GM19193 (cell line): Measurements from ENCODE around the gene PTGDS.

ENCODE experiments used
- POLR2A ChIP-seq: IDR thresholded peaks from 4 replicates; pipeline ENCODE4 v1.6.1; 2011; ENCODE audit not compliant: insufficient read depth, insufficient read length; ENCODE audit errors: extremely low read depth

Gene PTGDS

DNA sequence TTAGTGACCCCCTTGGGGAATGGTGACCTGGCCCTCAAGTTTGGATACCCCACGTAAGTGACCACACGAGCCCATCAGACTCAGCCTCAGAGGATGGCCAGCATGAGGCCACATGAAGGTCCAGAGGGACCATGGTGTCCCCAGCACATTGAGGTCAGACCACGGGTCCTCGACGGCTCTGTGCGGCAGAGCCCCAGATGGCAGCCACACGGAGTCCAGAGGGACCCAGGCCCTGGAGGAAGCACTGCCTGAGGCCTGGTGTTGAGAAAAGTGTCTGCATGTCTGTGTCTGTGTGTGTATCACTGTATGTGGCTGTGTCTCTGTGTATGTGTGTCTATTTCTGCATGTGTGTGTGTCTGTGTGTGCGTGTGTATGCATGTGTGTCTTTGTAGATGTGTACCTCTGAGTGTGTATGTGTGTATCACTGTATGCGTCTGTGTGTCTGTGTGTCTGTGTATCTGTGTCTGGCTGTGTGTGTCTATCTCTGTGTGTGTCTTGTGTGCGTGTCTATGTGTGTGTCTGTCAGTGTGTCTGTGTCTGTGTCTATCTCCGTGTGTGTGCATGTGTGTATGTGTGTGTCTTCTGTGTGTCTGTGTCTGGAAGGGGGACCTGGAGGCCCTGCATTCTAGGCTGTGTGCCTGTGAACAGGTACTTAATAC is 6.5 kb downstream of the PTGDS start:
- TF ChIP-seq POLR2A: no peak

- TF ChIP-seq POLR2A: no peak
Observed at GRCh38 chr9:136984464-136985026, 7.2 kb downstream of the PTGDS start.

DNA sequence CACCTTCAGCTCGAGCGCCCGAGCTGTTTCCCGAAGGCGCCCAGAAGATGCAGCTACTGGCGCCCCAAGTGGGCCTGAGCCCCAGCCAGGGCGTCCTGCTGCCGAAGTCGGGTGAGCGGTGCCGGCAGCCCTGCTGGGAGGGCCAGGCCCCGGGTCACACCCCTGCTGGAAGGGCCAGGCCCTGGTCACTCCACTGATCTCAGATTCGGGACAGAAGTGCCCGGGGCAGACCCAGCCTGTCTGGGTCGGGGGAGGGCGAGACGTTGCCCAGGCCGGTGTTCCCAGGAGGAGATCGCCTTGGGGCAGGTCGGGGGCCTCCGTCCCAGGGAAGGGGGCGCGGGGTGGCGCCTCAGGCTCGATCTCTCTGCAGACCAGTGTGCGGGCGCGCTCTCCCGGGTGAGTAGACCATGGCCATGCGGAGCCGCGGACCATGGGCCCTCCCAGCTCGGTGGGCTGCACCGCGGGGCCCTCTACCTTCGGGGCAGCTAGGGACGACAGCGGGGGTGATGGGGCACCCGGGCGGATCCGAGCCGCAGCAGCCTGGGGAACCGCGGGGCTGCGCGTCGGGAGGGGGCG is 7.8 kb downstream of the PTGDS start:
- no peak for TF ChIP-seq POLR2A

DNA sequence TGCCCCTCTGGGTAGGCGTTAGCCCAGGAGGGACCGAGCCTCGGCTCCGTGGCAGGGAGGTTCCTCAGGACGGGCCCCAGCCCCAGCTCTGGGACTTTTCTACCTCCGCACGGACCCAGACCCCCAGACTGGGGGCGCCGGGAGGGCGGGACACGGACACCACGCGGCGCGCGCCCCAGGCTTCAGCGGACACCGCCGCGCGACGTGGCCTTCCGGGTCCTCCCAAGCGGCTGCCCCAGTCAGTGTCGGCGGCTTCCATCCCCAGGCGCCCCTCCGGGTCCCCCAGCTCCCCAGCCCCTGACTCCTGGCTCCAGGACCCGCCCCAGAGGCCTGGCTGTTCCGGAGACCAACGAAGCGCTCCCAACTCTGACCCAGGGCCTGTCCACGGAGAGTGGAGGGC is 8.5 kb downstream of the PTGDS start:
- no peak for TF ChIP-seq POLR2A

DNA sequence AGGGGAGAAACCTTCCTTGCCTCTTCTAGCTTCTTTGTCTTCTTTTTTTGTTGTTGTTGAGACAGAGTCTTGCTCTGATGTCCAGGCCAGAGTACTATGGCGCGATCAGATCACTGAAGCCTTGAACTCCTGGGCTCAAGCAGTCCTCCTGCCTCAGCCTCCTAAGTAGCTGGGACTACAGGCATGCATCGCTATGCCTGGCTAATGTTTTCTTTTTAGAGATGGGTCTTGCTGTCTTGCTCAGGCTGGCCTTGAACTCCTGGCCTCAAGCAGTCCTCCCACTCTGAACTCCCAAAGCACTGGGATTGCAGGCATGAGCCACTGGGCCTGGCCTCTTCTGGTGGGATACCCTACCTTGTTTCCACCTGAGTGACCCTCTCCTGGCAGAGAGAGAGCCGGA is 11.6 kb downstream of the PTGDS start:
- TF ChIP-seq POLR2A: no peak

- TF ChIP-seq POLR2A: no peak
Observed at GRCh38 chr9:136990242-136990911, 13.1 kb downstream of the PTGDS start.

GRCh38 chr9:136991993-136992818 is 14.9 kb downstream of the PTGDS start, which contains the start of gene PAXX:
TSS of gene PAXX (plus strand) at chr9:136992422. CDS start at chr9:136992444, 22 bp downstream.
- peak; percentile 64 for TF ChIP-seq POLR2A

- no peak for TF ChIP-seq POLR2A
Observed at GRCh38 chr9:136992819-136993369, 15.6 kb downstream of the PTGDS start.

DNA sequence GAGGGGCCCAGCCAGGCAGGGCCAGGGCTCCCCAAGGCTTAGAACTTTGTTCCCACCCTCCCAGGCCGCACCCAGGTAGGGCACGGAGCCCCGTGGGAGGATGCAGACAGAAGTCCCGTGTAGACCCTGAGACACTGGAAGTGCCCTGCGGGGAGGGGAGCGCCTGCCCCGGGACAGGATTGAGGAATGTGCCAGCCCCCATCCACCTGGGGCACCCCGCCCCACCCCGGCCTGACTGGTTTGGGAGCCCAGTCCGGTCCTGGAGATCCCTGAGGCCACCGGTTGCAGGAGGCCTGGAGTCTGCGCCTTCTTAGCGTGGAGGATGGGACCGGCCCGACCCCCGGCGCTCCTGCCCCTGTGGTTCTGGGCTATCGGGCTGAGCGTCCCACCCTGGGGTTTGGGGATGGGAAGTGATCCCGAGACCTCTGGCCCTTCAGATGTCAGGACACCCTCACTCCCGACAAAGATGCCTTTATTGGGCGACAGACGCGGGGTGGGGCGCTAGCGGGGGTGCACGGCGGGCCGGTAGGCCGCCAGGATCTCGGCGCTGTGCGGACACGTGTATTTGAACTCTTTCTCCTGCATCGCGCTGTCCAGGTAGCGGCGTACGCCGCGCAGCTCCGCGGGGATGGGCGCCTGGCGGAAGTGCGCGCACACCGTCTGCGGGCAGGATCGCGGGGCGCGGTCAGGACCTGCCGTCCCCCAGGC is 17.0 kb downstream of the PTGDS start:
- TF ChIP-seq POLR2A: no peak

GRCh38 chr9:136994888-136995230 is 17.6 kb downstream of the PTGDS start:
- TF ChIP-seq POLR2A: no peak

GRCh38 chr9:136995362-136995761 is 18.1 kb downstream of the PTGDS start:
- TF ChIP-seq POLR2A: no peak

- no peak for TF ChIP-seq POLR2A
Observed at GRCh38 chr9:136995772-136996311, 18.5 kb downstream of the PTGDS start.

- TF ChIP-seq POLR2A: no peak
Observed at GRCh38 chr9:136996361-136997292, 19.3 kb downstream of the PTGDS start, which contains the start of gene CLIC3. TSS of gene CLIC3 (minus strand) at chr9:136996568. CDS start at chr9:136996543, 25 bp downstream.
